CD4-positive, alpha-beta T cell treated with Interleukin-4 for 4 hours (primary cell): Measurements from ENCODE around the gene GRM5.

Source experiments
- DNase-seq: peaks from one replicate; pipeline ENCODE4 v3.0.0-alpha.2; 2020

The GRM5 gene

DNA sequence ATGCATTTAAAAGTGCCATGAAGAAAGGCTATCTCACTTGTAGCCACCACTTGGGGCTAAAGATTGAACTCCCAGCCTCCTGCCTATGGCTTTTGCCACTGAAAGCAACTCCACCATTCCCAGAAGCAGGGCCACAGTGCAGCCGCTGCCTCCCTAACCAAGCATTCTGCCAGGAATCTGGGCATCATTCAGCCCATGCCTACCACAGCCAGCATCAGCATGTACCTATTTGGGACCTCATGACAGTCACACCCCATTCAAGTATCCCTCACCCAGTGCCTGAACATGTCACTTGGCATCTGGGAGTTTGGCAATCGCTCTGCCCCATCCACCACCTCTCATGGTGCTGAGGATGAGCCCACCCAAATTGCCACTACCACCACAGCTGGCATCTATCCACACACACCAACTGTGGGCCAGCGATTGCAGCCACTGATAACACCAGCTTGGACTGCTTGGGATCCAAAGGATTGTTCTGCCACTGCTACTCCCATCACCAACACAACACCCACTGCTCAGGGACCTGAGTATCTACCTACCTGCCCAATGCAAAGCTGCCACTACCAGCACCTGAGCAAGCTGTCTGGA, 234.4 kb downstream of the GRM5 start:
- no peak for DNase-seq

- DNase-seq, result no peak
Observed at GRCh38 chr11:88827018-88827676, 238.6 kb downstream of the GRM5 start.

- no peak for DNase-seq
Observed at GRCh38 chr11:88819616-88820015, 246.2 kb downstream of the GRM5 start.

- DNase-seq, result no peak
Observed at GRCh38 chr11:88818978-88819377, 246.8 kb downstream of the GRM5 start.

DNA sequence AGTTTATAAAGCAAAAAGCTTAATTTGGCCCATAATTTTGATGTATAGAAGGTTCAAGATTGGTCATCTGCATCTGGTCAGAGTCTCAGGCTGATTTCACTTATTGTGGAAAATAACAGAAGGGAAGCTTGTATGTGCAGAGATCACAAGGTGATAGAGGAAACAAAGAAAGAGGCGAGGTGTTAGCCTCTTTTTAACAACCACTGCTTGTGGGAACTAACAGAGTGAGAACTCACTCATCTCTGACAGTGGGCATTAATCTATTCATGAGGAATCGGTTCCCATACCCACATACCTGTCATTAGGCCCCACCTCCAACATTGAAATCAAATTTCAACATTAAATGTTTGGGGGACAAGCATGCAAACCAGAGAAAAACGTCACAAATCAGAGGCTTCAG, 250.3 kb downstream of the GRM5 start:
- no peak for DNase-seq

GRCh38 chr11:88814076-88814475, 251.7 kb downstream of the GRM5 start:
- DNase-seq, result no peak

GRCh38 chr11:88813233-88813915, 252.4 kb downstream of the GRM5 start:
- no peak for DNase-seq

- no peak for DNase-seq
Observed at GRCh38 chr11:88810420-88811097, 255.2 kb downstream of the GRM5 start.

DNA sequence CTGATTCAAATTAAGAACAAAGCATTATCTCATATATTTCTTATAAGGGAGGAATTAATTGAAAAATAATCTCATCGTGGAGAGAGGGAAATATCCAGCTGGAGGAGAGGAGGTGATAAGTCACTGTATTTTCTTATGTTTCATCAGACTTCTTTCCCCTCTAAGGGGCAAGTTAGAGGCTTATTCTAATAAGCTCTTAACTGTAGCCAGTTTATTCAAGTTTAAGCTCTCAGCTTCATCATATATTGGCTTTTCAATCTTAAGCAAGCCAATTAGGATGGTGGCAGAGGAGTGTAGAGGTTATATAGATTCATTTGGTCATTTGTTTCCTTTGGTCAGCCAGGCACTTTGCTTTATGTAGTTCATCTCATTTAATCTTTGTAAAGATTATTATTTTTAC, 256.7 kb downstream of the GRM5 start:
- no peak for DNase-seq

GRCh38 chr11:88807349-88807748, 258.4 kb downstream of the GRM5 start:
- DNase-seq, result no peak

DNA sequence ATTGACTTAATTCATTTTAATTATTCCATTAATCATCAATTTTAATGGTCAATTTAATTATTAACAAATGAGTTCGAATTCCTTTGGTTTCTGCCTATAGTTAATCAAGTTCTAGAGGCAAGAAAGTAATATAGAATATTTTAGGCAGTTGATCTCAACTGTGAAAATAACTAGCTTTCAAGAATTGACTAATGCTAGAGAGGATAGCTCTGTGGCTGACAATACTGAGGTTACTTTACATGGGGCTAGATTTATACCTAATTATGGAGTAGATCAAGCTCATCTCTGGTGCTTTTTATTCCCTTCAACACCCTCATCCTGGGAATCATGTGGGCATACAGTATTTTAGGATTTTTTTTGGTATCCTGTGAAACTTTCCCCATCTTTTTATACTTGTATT, 259.4 kb downstream of the GRM5 start:
- no peak for DNase-seq

- no peak for DNase-seq
Observed at GRCh38 chr11:88801484-88802123, 264.2 kb downstream of the GRM5 start.

DNA sequence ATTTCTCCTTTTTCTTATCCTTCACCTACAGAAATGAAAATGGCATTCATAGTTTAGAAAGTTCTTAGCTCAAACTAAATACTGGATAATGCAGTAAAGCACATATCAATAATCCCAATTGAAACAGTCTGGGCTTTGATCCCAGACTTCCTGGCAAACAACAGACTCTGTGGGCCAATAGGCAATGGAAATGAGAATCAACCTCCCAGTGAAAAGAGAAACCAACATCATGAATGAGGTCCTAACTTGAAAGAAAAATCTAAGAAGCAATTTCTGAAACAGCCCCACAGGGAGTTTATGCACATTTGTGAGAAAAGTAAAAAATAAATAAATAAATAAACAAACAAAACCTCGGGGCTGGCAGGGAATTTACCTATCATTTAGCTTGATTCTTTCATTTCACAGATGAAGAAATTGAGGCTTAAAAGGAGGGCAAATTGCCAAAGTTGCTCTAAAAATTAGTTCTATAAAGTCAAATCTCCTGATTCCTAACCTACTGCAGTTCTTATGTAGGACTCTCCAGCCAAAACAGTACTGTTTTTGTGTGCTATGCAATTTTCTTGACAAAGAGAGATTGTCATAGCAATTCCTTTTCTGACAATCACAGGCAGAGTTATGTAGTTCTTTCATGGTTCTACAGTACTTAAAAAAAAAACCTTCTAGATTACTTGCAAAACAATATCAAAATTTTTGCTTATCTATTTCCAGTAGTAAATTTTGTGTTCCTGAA, 265.8 kb downstream of the GRM5 start:
- no peak for DNase-seq

DNA sequence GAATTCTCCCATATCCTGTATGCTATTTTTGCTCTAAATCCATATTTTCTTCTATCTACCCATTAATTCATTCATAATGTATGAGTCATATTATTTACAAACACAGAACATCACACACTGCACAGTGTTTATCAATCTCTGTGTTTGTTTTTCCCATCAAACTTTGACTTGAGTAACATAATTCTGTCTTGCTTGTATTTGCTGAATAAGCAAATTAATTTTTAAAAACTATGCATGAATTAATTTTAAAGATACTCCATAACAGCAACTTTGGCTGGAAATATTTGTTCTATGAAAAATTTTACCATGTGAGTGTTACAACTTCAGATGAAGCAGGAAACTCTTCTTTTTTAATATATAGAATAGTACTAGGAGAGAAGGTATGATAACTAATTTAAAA, 275.6 kb downstream of the GRM5 start:
- no peak for DNase-seq

DNA sequence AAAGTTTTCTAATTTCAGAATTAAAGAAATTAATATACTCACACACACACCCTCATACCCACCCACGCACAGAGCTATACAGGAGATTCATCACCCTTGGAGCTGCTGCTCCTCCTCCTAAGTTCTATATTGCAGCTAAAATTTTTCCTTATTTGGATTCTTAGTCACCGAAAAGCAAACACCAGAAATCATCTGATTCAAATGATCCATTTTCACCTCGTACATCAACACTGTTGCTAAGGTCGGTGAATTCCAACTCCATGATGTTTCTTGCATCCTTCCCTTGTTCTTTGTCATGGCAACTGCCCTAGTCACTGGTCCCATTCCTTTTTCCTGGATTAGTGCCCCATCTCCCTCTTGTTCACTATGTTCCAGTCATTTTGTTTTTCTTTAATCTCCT, 286.2 kb downstream of the GRM5 start:
- no peak for DNase-seq

GRCh38 chr11:88770475-88771079, 295.2 kb downstream of the GRM5 start:
- DNase-seq, result no peak

DNA sequence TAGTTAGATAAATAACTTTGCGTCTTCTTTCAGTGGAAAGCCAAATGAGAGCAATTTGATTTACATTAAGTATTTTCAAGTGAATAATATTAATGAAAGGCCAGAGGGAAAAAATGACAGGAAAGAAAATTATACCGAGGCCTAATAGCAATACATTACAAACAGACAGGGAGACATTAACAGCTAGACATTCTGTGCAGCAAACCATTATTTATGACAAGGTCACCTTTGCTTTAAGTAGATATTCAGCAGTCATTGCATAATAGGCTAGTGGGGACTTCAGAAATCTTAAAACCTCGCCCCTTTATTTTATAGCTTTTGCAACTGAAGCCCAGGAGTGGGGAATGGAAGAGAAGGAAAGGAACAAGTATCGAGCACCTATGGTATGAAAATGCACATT, 321.6 kb downstream of the GRM5 start:
- DNase-seq, result no peak

GRCh38 chr11:88739524-88739923, 326.3 kb downstream of the GRM5 start:
- no peak for DNase-seq

DNA sequence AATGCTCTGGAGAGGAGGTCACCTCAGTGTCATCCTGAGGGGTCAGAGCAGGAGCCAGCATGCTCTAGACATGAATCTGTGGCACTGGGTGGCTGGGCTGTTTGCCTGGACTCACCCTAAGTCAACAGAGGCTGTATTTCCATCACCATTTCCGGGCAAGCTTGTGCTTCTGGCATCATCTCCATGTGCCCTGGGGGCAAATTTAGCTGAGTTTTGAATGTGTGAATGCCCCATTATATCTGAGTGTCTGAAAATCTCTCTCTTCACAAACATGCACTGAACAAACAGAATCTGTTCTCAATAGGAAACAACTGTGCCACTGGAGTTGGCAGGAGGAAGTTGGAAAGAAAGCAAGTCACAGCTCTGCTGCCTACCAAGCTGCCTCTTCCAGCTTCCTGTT, 356.2 kb downstream of the GRM5 start:
- DNase-seq, result no peak

DNA sequence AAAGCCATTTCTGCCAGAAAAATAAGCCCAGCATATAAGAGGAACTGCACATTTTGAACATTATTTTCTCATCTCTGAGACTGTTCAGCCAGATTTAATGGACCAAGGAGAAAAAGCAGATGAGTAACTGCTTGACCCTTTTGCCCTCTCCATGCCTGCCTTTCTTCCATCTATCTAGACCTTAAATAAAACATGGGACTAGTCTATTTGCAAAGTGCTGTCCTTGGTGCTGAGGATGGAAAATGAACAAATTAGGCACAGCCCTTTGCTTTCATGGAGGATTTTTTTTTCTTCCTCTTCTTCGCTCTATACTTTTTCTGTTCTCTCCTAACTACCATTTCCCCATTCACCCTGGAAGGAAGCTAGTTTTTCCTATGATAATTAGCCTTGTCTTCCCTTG, 361.3 kb downstream of the GRM5 start:
- DNase-seq, result no peak

- DNase-seq, result no peak
Observed at GRCh38 chr11:88701816-88702215, 364.0 kb downstream of the GRM5 start.

GRCh38 chr11:88697139-88697538, 368.6 kb downstream of the GRM5 start:
- no peak for DNase-seq
